Urothelium cell line (cell line): ENCODE measurements around the gene UCP2.
"Not testable (repeated sequence)": the region's sequence is repeated elsewhere in the genome, so short reads cannot be mapped to it uniquely, and the experiment has no call there.

Experiments
- DNase-seq: peaks from one replicate; pipeline ENCODE4 v3.0.0; 2011; ENCODE audit warnings: low spot score, mixed read lengths
- FAIRE-seq: peaks from 2 replicates; lab custom pipeline; 2011; peaks lifted over from hg19 to GRCh38; lab: Jason Lieb, UNC

The UCP2 gene

GRCh38 chr11:73996161-73996747 lies 13.6 kb upstream of the UCP2 start:
- DNase-seq = no peak
- no peak for FAIRE-seq

GRCh38 chr11:73995731-73996130 lies 13.1 kb upstream of the UCP2 start:
- no peak for DNase-seq
- no peak for FAIRE-seq

GRCh38 chr11:73995247-73995646 lies 12.6 kb upstream of the UCP2 start:
- DNase-seq = no peak
- FAIRE-seq = no peak

GRCh38 chr11:73991471-73992006 lies 8.9 kb upstream of the UCP2 start:
- no peak for FAIRE-seq
- no peak for DNase-seq

- DNase-seq (no peak), FAIRE-seq (no peak)
Observed at GRCh38 chr11:73990730-73991129, 8.1 kb upstream of the UCP2 start.

GRCh38 chr11:73989156-73989555 lies 6.5 kb upstream of the UCP2 start:
- FAIRE-seq = no peak

GRCh38 chr11:73988227-73988626 lies 5.6 kb upstream of the UCP2 start:
- FAIRE-seq = no peak
- no peak for DNase-seq

More at GRCh38 chr11:73989156-73989555, 6.5 kb upstream of the UCP2 start:
- no peak for DNase-seq

- DNase-seq, FAIRE-seq: not testable (repeated sequence)
Observed at GRCh38 chr11:73985661-73986060, 3.0 kb upstream of the UCP2 start.

- no peak for FAIRE-seq
- DNase-seq = no peak
Observed at GRCh38 chr11:73983741-73984538, 1.3 kb upstream of the UCP2 start.

- peak; percentile 63 for FAIRE-seq
Observed at GRCh38 chr11:73982990-73983740, 522 bp upstream of the UCP2 start.

GRCh38 chr11:73981051-73981805 lies 1.4 kb downstream of the UCP2 start:
- FAIRE-seq (no peak), DNase-seq (no peak)

More at GRCh38 chr11:73982990-73983740, 522 bp upstream of the UCP2 start:
- DNase-seq = peak; percentile 99

- no peak for FAIRE-seq
Observed at GRCh38 chr11:73980001-73980961, 2.4 kb downstream of the UCP2 start.

GRCh38 chr11:73978576-73979086 lies 4.0 kb downstream of the UCP2 start:
- FAIRE-seq (no peak), DNase-seq (no peak)

More at GRCh38 chr11:73980001-73980961, 2.4 kb downstream of the UCP2 start:
- no peak for DNase-seq

GRCh38 chr11:73977856-73978519 lies 4.7 kb downstream of the UCP2 start:
- FAIRE-seq = no peak
- no peak for DNase-seq

GRCh38 chr11:73976451-73977151 lies 6.0 kb downstream of the UCP2 start:
- FAIRE-seq (no peak), DNase-seq (no peak)

GRCh38 chr11:73975479-73975757 lies 7.2 kb downstream of the UCP2 start:
- FAIRE-seq (no peak), DNase-seq (no peak)

- no peak for DNase-seq
- FAIRE-seq = no peak
Observed at GRCh38 chr11:73974604-73975478, 7.8 kb downstream of the UCP2 start.
